Stimulated activated naive CD8-positive, alpha-beta T cell treated with anti-CD3 and anti-CD28 coated beads, Interleukin-15, amount 100 ng/mL, for 72 hours (primary cell): ENCODE results near the gene C9orf78.
A peak's percentile ranks its signal among the peaks of the same experiment; 100 is the strongest.

ENCODE experiments used
- ATAC-seq: fragments of 150-1000 bp; cut with Tn5 transposase; 2 replicates; pipeline ENCODE4 v1.10.0; 2021; ENCODE audit warnings: mild to moderate bottlenecking, moderate library complexity
- DNase-seq, 2 donors: peaks; one replicate each; pipeline ENCODE4 v3.0.0; 2021 to 2022
- H3K27ac Mint-ChIP-seq, 2 donors: one replicate each; pipeline ENCODE4 v1.8.0; 2022; ENCODE audit warnings: mild to moderate bottlenecking in 2 of 2, mixed read lengths in 2 of 2, moderate library complexity in 2 of 2
- H3K27me3 Mint-ChIP-seq: one replicate; pipeline ENCODE4 v1.8.0; 2022; ENCODE audit warnings: mixed read lengths
- H3K4me1 Mint-ChIP-seq: one replicate; pipeline ENCODE4 v1.8.0; 2022; ENCODE audit warnings: mild to moderate bottlenecking, mixed read lengths
- H3K4me3 Mint-ChIP-seq, 2 donors: one replicate each; pipeline ENCODE4 v1.8.0; 2022; ENCODE audit warnings: mild to moderate bottlenecking in 2 of 2, mixed read lengths in 2 of 2, moderate library complexity in 1 of 2
- H3K9me3 Mint-ChIP-seq, 2 donors: one replicate each; pipeline ENCODE4 v1.8.0; 2022; ENCODE audit warnings: mixed read lengths in 2 of 2

The C9orf78 gene

GRCh38 chr9:129858167-129858962 lies 23.3 kb upstream of the C9orf78 start:
- Mint-ChIP-seq H3K9me3 (no peaks in the 10 kb centered on the region), H3K27me3 (no peaks in the 10 kb centered on the region), H3K4me1 (peaks cover 87% of the 10 kb centered on the region), H3K4me3 (no peak overlapping the region), H3K27ac (peak overlapping the region in 1 of 2 donors; percentile 34)
- ATAC-seq: no peak
- DNase-seq: no peak

DNA sequence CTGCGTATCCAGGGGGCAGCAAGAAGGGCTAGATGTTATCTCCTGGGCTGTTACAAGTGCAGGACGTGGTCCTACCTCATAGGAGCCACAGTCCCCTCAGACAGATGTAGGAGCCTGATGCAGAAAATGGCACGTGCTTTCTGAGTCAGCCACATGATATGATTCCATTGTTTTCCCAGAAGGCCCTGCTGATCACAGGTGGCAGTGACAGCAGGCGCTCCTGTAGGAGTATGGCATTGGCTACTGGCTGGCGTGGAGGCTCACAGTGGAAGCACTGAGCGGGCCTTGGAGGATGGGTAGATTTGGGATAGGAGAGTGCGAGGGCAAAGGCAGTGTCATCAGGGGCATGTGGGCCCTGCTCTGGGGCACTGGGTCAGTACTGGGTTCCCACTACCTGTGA lies 22.1 kb upstream of the C9orf78 start:
- ATAC-seq: no peak
- H3K4me3 Mint-ChIP-seq: no peak overlapping the region
- DNase-seq: no peak
- H3K27ac Mint-ChIP-seq: peak overlapping the region; percentile 19 to 52
- H3K9me3 Mint-ChIP-seq: no peaks in the 10 kb centered on the region
- no peaks in the 10 kb centered on the region for H3K27me3 Mint-ChIP-seq
- peaks cover 84% of the 10 kb centered on the region for H3K4me1 Mint-ChIP-seq

GRCh38 chr9:129854588-129855110 lies 19.6 kb upstream of the C9orf78 start:
- ATAC-seq: peak; percentile 61
- DNase-seq: no peak
- no peaks in the 10 kb centered on the region for H3K27me3 Mint-ChIP-seq
- peaks cover 60% of the 10 kb centered on the region for H3K4me1 Mint-ChIP-seq
- H3K27ac Mint-ChIP-seq: peak overlapping the region; percentile 67 to 87
- H3K4me3 Mint-ChIP-seq: peak overlapping the region; percentile 52 to 57
- no peaks in the 10 kb centered on the region for H3K9me3 Mint-ChIP-seq

- H3K4me1 Mint-ChIP-seq: peaks cover 54% of the 10 kb centered on the region
- H3K27ac Mint-ChIP-seq: peak overlapping the region in 1 of 2 donors; percentile 90
- no peaks in the 10 kb centered on the region for H3K27me3 Mint-ChIP-seq
- no peaks in the 10 kb centered on the region for H3K9me3 Mint-ChIP-seq
- ATAC-seq (no peak), DNase-seq (no peak)
- peak overlapping the region; percentile 1 to 24 for H3K4me3 Mint-ChIP-seq
Measured at GRCh38 chr9:129853614-129854013, 18.5 kb upstream of the C9orf78 start.

- Mint-ChIP-seq H3K27ac (no peak overlapping the region), H3K4me1 (peaks cover 50% of the 10 kb centered on the region)
Measured at GRCh38 chr9:129852579-129852978, 17.5 kb upstream of the C9orf78 start.

DNA sequence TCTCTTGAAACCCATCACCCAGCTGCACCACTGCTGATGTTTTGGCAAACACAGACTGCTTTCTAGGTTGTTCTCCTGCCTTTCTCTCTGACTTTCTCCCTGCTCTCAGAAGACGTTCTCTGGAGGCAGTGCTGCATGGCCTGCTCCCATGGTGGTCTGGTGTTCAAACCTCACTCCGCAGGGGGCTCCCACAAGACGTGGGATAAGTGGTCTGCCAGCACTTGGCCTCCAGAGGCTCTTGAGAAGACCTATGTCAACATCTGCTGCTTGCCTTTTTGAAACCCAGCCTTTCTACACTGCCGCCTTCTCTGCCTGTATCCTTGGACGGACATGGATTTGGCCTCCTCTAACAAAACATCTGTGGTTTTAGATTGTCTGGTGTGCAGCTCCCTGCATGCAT lies 16.7 kb upstream of the C9orf78 start:
- no peak overlapping the region for H3K27ac Mint-ChIP-seq
- no peak overlapping the region for H3K4me3 Mint-ChIP-seq
- no peak for DNase-seq
- H3K4me1 Mint-ChIP-seq: peaks cover 43% of the 10 kb centered on the region
- H3K27me3 Mint-ChIP-seq: no peaks in the 10 kb centered on the region
- no peaks in the 10 kb centered on the region for H3K9me3 Mint-ChIP-seq
- no peak for ATAC-seq

More at GRCh38 chr9:129852579-129852978, 17.5 kb upstream of the C9orf78 start:
- DNase-seq (no peak), ATAC-seq (no peak)
- Mint-ChIP-seq H3K27me3 (no peaks in the 10 kb centered on the region), H3K9me3 (no peaks in the 10 kb centered on the region), H3K4me3 (no peak overlapping the region)

- no peak for ATAC-seq
Measured at GRCh38 chr9:129850821-129851550, 15.9 kb upstream of the C9orf78 start.

GRCh38 chr9:129849901-129850300 lies 14.8 kb upstream of the C9orf78 start:
- no peak for ATAC-seq
- Mint-ChIP-seq H3K9me3 (no peaks in the 10 kb centered on the region), H3K27me3 (no peaks in the 10 kb centered on the region), H3K27ac (no peak overlapping the region), H3K4me1 (peaks cover 32% of the 10 kb centered on the region), H3K4me3 (no peak overlapping the region)
- no peak for DNase-seq

More at GRCh38 chr9:129850821-129851550, 15.9 kb upstream of the C9orf78 start:
- Mint-ChIP-seq H3K4me3 (no peak overlapping the region), H3K9me3 (no peaks in the 10 kb centered on the region), H3K27me3 (no peaks in the 10 kb centered on the region), H3K4me1 (peaks cover 34% of the 10 kb centered on the region), H3K27ac (no peak overlapping the region)
- DNase-seq: no peak

DNA sequence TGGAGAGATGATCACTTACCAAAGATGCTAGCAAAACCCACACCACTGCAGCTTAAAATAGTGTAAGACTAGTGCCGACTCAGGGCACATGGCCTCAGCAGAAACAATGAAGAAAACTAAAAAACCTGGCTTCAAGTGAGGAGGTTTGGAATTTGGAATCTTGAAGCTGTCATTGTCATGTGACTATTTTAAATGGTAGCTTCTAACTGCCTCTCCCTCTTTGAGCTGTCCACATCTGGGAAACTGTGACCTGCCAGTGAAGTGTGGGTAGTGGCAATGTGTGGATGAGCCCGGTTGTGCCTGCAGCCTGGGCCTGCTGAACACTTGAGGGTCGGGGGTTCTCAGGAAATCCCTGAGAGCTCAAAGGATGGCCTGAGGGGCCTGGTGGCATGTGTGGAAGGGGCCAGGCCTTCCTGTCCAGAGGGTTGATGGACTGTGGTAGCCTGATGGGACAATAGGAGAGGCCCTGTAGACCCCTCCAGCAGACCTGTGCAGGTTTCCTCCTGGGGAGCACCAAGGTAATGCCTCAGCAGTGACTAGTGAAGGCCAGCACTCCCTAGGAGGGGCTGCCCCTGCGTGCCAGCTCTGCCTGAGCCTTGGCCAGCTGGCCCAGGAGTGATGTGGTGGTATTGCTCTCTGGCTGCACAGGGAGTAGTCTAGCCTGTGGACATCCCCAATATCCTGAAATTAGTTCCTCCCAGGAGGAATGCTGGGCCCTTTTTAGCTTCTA lies 13.8 kb upstream of the C9orf78 start:
- Mint-ChIP-seq H3K4me1 (peaks cover 26% of the 10 kb centered on the region), H3K27ac (peak overlapping the region in 1 of 2 donors; percentile 63)
- ATAC-seq: no peak

DNA sequence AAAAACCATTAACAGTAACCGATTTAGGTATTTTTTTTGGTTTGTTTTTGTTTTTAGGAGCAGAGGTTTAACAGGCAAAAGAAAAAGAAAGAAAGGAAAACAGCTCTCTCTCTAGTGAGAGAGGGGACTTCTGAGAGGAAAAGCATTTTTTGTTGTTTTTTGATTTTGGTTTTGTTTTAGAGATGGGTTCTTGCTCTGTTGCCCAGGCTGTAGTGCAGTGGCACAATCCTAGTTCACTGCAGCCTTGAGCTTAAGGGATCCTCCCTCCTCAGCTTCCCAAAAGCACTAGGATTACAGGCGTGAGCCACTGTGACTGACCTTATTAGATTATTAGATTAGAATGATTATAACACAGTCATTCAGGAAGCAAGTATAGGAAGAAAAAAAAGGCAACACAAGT lies 10.3 kb upstream of the C9orf78 start:
- Mint-ChIP-seq H3K9me3 (no peaks in the 10 kb centered on the region), H3K27me3 (no peaks in the 10 kb centered on the region), H3K4me3 (peak overlapping the region in 1 of 2 donors; percentile 21), H3K27ac (peak overlapping the region; percentile 83 to 88), H3K4me1 (peaks cover 31% of the 10 kb centered on the region)
- ATAC-seq: no peak
- no peak for DNase-seq

More for the DNA sequence above, 13.8 kb upstream of the C9orf78 start:
- no peaks in the 10 kb centered on the region for H3K27me3 Mint-ChIP-seq
- no peak overlapping the region for H3K4me3 Mint-ChIP-seq
- H3K9me3 Mint-ChIP-seq: no peaks in the 10 kb centered on the region
- DNase-seq: no peak

DNA sequence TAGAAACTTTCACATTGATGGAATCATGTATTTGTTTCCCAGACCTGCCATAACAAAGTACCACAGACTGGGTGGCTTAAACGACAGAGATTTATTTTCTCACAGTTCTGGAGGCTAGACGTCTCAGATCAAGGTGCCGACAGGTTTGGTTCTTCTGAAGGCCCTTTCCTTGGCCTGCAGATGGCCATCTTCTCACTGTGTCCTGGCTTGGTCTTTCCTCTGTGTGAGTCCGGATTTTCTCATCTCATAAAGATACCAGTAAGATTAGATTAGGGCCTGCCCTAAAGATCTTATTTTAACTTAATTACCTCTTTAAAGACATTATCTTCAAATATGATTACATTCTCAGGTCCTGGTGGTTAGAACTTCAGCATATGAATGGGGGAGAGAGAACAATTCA lies 6.0 kb upstream of the C9orf78 start:
- Mint-ChIP-seq H3K4me1 (peaks cover 73% of the 10 kb centered on the region), H3K4me3 (peak overlapping the region in 1 of 2 donors; percentile 35), H3K9me3 (no peaks in the 10 kb centered on the region), H3K27ac (peak overlapping the region; percentile 12 to 44), H3K27me3 (no peaks in the 10 kb centered on the region)
- no peak for DNase-seq
- ATAC-seq: no peak

DNA sequence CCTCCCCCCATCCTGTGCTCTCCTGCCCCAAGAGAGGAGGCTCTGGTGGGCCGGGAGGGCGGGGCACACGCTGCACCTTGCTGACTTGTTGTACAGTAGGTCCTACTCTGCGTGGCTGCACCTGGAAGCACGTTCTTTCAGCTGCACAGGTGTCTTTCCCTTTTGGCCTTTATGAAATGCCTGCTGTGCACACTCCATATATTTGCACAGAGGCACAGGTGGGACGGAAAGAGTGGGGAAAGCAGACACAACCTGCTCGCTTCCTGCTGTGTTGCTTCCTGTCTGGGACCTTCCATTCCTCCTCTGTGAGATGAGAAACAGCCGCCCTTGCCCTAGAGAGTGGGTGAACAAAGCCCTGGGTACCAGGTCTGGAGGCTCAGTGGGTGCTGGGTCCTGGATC lies 5.0 kb upstream of the C9orf78 start:
- Mint-ChIP-seq H3K27me3 (no peaks in the 10 kb centered on the region), H3K4me3 (peak overlapping the region; percentile 50 to 82), H3K9me3 (no peaks in the 10 kb centered on the region), H3K27ac (peak overlapping the region in 1 of 2 donors; percentile 86), H3K4me1 (peaks cover 66% of the 10 kb centered on the region)
- DNase-seq (no peak), ATAC-seq (no peak)

DNA sequence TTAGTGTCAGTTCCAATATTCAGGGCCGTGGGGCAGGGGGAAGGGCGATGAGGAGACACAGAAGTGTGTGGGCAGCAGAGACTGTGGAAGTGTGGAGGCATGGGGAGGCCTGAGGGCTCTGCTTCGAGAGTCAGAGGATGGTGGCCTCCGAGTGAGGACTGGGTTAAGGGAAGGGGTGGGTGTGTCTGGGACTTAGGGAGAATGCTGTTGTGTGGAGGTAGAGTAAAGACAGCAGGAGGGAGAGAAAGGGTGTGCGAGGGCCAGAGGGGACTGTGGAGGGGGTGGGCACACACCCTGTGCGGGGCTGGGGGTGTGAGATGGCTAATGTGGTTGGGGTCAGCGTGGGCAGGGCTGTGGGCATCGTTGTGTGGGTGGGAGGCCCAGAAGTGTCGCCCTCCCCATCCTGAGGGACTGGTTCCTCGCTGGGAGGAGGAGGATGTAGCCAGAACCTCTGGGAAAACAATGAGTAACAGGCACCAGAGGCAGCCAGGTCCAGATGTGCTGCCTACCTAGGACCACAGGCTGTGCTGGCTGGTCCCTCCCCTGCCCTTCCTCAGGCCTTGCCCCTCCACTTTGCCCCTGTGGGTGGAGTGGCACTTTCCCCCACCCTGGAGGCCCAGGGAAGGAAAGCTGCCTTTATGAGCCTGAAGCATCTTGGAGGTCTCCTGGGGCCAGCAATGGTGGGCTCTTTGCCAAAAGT lies 4.4 kb upstream of the C9orf78 start:
- Mint-ChIP-seq H3K4me1 (peaks cover 61% of the 10 kb centered on the region), H3K4me3 (peak overlapping the region; percentile 74 to 82), H3K27me3 (no peaks in the 10 kb centered on the region), H3K27ac (peak overlapping the region; percentile 75 to 91), H3K9me3 (no peaks in the 10 kb centered on the region)
- ATAC-seq (no peak), DNase-seq (no peak)

- peak overlapping the region; percentile 74 to 82 for H3K4me3 Mint-ChIP-seq
Measured at GRCh38 chr9:129838707-129839259, 3.7 kb upstream of the C9orf78 start.

More at GRCh38 chr9:129838707-129839259, 3.7 kb upstream of the C9orf78 start:
- peak; percentile 72 for ATAC-seq
- H3K27ac Mint-ChIP-seq: peak overlapping the region; percentile 75 to 91
- H3K4me1 Mint-ChIP-seq: peaks cover 68% of the 10 kb centered on the region
- no peaks in the 10 kb centered on the region for H3K27me3 Mint-ChIP-seq
- no peaks in the 10 kb centered on the region for H3K9me3 Mint-ChIP-seq
- peak in 1 of 2 donors; percentile 65 for DNase-seq
